ENCODE results near the gene OR8B4.
"Not testable (repeated sequence)": the region's sequence is repeated elsewhere in the genome, so short reads cannot be mapped to it uniquely, and the experiment has no call there.

The OR8B4 gene

GRCh38 chr11:124405581-124405980 is 19.1 kb downstream of the OR8B4 start:
- no peak for DNase-seq (ENCODE audit: low read depth)

- DNase-seq (ENCODE audit: low read depth) = not testable (repeated sequence)
These were observed 21.5 kb downstream of the OR8B4 start for GRCh38 chr11:124403186-124403585.

GRCh38 chr11:124402326-124402922 is 22.2 kb downstream of the OR8B4 start:
- DNase-seq (ENCODE audit: low read depth) = peak; percentile 71

- no peak for DNase-seq (ENCODE audit: low read depth)
These were observed 25.7 kb downstream of the OR8B4 start, which contains the start of gene OR8B3 for GRCh38 chr11:124398924-124399323. OR8B3 (minus strand) TSS chr11:124399024; CDS start chr11:124397351, 1,673 bp downstream.

GRCh38 chr11:124396847-124397246 is 27.8 kb downstream of the OR8B4 start:
- not testable (repeated sequence) for DNase-seq (ENCODE audit: low read depth)

GRCh38 chr11:124394408-124394807 is 30.3 kb downstream of the OR8B4 start:
- DNase-seq (ENCODE audit: low read depth) = no peak

- DNase-seq (ENCODE audit: low read depth) = no peak
These were observed 40.3 kb downstream of the OR8B4 start, which contains the start of gene OR8B2 for GRCh38 chr11:124384399-124384798. OR8B2 (minus strand) TSS chr11:124384499; CDS start chr11:124383343, 1,156 bp downstream.

- not testable (repeated sequence) for DNase-seq (ENCODE audit: low read depth)
These were observed 41.8 kb downstream of the OR8B4 start for GRCh38 chr11:124382857-124383256.

GRCh38 chr11:124380585-124380984 is 44.1 kb downstream of the OR8B4 start:
- no peak for DNase-seq (ENCODE audit: low read depth)

- DNase-seq (ENCODE audit: low read depth) = no peak
These were observed 48.4 kb downstream of the OR8B4 start for GRCh38 chr11:124376280-124376679.
